Breast epithelium (tissue), 3 donors: ENCODE data around the gene SKIC2.

Experiments used
- POLR2A ChIP-seq: fragments of 450-650 bp; IDR thresholded peaks from one replicate; pipeline ENCODE4 v1.6.1; 2016; ENCODE audit warnings: antibody characterized with exemption, mild to moderate bottlenecking, moderate library complexity
- POLR2AphosphoS5 ChIP-seq, 3 donors: sonication (generic); formaldehyde crosslinking; IDR thresholded peaks; one replicate each; pipeline ENCODE4 v1.6.1; 2017; ENCODE audit warnings: antibody characterized with exemption in 3 of 3
- TF ChIP-seq, protein P1 (sequence below), 3 donors: fragments of 450-650 bp; IDR thresholded peaks; one replicate each; pipeline ENCODE4 v1.5.1; 2016 to 2017; ENCODE audit warnings: antibody characterized with exemption in 3 of 3, mild to moderate bottlenecking in 3 of 3, moderate library complexity in 3 of 3

DNA sequence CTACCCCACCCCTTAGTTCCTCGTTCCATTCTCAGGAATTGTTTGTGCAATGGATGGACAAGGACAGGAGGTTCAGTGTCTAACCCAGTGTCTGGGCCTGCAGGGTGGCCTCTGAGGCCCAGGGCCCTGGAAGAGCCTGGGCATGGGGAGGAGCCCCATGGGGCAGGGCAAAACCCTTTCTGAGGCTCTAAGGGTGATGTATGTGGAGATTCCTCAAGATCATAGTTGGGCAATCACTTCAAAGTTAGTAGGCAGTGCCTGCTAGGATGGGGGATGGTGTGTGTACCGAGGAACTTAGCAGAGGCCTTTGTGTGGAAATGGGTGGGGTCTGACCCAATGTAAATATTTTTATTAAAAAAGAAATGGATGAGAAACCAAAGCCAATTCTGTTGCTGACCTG lies 38.2 kb upstream of the SKIC2 start:
- TF ChIP-seq POLR2A (no peak), POLR2AphosphoS5 (IDR thresholded peaks at IDR 0.05) (no peak)
- TF ChIP-seq, protein P1, sequence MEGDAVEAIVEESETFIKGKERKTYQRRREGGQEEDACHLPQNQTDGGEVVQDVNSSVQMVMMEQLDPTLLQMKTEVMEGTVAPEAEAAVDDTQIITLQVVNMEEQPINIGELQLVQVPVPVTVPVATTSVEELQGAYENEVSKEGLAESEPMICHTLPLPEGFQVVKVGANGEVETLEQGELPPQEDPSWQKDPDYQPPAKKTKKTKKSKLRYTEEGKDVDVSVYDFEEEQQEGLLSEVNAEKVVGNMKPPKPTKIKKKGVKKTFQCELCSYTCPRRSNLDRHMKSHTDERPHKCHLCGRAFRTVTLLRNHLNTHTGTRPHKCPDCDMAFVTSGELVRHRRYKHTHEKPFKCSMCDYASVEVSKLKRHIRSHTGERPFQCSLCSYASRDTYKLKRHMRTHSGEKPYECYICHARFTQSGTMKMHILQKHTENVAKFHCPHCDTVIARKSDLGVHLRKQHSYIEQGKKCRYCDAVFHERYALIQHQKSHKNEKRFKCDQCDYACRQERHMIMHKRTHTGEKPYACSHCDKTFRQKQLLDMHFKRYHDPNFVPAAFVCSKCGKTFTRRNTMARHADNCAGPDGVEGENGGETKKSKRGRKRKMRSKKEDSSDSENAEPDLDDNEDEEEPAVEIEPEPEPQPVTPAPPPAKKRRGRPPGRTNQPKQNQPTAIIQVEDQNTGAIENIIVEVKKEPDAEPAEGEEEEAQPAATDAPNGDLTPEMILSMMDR (IDR thresholded peaks at IDR 0.05) = no peak
